CD4-positive, CD25-positive, alpha-beta regulatory T cell (primary cell): Measurements from ENCODE around the gene OSTC. TPM values are rescaled to one million over a fixed set of nuclear protein-coding genes. Genes with fewer than 3 reads are reported as not detected.

Source experiments
- ATAC-seq, 2 donors: fragments of 150-1000 bp; cut with Tn5 transposase; one replicate each; pipeline ENCODE4 v1.10.0; 2021; ENCODE audit warnings: low read depth in 2 of 2, moderate number of reproducible peaks in 2 of 2, moderate library complexity in 1 of 2
- DNase-seq, 3 donors: peaks; one replicate each; pipeline versions ENCODE4 v3.0.0 to v3.0.0-alpha.2; 2012 to 2022; ENCODE audit warnings: mixed read lengths in 1 of 3
- H3K27ac ChIP-seq: one replicate; pipeline ENCODE4 v1.7.0; 2013; ENCODE audit warnings: mild to moderate bottlenecking, low read length; ENCODE audit not compliant: insufficient read depth, poor library complexity, severe bottlenecking
- H3K27me3 ChIP-seq: one replicate; pipeline ENCODE4 v1.7.0; 2013; ENCODE audit warnings: low read length; ENCODE audit not compliant: control insufficient read depth, insufficient read depth
- H3K36me3 ChIP-seq: one replicate; pipeline ENCODE4 v1.7.0; 2013; ENCODE audit warnings: mild to moderate bottlenecking, low read length, moderate library complexity; ENCODE audit not compliant: control insufficient read depth, insufficient read depth
- H3K4me1 ChIP-seq: 2 replicates; pipeline ENCODE4 v1.7.0; 2013; ENCODE audit warnings: mild to moderate bottlenecking, low read length; ENCODE audit not compliant: insufficient read depth, control insufficient read depth, poor library complexity, severe bottlenecking
- H3K4me3 ChIP-seq: one replicate; pipeline ENCODE4 v1.7.0; 2013; ENCODE audit warnings: low read depth, mild to moderate bottlenecking, low read length, moderate library complexity
- H3K9me3 ChIP-seq, 2 experiments: 1 replicate in 1 of 2; 2 replicates in 1 of 2; pipeline ENCODE4 v1.7.0; 2013; ENCODE audit warnings: low read length in 2 of 2, mild to moderate bottlenecking in 1 of 2, moderate library complexity in 1 of 2; ENCODE audit not compliant: control insufficient read depth in 2 of 2
- H3K27ac Mint-ChIP-seq, 3 donors: one replicate each; pipeline ENCODE4 v1.8.0; 2020 to 2022; ENCODE audit warnings: mild to moderate bottlenecking in 3 of 3, mixed read lengths in 3 of 3, moderate library complexity in 2 of 3
- H3K27me3 Mint-ChIP-seq: one replicate; pipeline ENCODE4 v1.8.0; 2022; ENCODE audit warnings: mild to moderate bottlenecking, mixed read lengths
- H3K36me3 Mint-ChIP-seq: one replicate; pipeline ENCODE4 v1.8.0; 2020; ENCODE audit warnings: mixed read lengths
- H3K4me1 Mint-ChIP-seq, 4 donors: one replicate each; pipeline ENCODE4 v1.8.0; 2020 to 2022; ENCODE audit warnings: mixed read lengths in 4 of 4, mild to moderate bottlenecking in 1 of 4
- H3K4me3 Mint-ChIP-seq, 4 donors: one replicate each; pipeline ENCODE4 v1.8.0; 2020 to 2022; ENCODE audit warnings: mild to moderate bottlenecking in 4 of 4, mixed read lengths in 4 of 4, moderate library complexity in 3 of 4
- H3K9me3 Mint-ChIP-seq, 7 donors: one replicate each; pipeline ENCODE4 v1.8.0; 2020 to 2022; ENCODE audit warnings: mixed read lengths in 7 of 7, mild to moderate bottlenecking in 3 of 7, moderate library complexity in 2 of 7
- polyA plus RNA-seq, 4 donors: library from polyadenylated mRNA; unstranded; fragments of 300-500 nt; fragmentation: Illumina TruSeq; gene quantifications; one replicate each; pipeline ENCODE4 v1.2.3, GENCODE V29; 2021
- total RNA-seq: library from RNA; stranded (reverse); gene quantifications from one replicate; pipeline ENCODE4 v1.2.3, GENCODE V29; 2022

OSTC gene
- total and polyA plus RNA-seq, 5 donors from 2014 or later = 30.9 to 119 (median 115) TPM

DNA sequence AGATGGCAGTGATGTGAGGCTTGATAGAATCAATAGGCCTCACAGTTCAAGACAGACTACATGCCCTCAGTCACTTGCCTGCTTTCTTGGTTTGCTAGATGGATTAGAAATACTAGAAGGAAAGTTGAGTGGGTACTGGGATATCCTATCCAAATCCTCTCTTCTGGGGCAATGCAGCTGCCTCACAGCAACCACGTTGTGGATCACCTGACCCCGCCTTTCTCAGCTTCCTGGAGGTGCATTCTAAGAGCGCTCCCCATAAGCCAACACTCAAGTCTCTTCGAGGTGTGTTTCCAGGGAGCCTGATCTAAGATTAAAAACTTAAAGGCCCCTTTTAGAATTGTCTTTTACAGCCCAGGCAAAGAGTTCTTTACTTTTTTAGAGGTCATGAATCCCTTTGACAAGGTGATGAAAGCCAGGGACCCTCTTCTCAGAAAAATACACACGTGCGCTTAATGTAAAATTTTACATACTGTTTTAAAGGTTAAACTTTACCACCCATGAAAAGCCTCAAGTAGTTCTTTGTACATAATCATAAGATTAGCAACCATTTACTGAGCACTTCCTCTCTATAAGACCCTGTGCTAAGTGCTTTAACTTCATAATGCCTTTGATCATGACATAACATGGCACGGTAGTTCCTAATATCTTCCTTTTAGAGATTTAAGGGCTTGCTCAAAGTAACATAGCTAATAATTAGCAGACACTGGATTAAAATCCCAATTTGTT, 30.9 kb upstream of the OSTC start:
- ATAC-seq (peak; percentile 19 to 24), DNase-seq (peak; percentile 16 to 70 (median 37))
- Histone ChIP-seq H3K36me3 (peaks cover 29% of the 10 kb centered on the region), H3K4me3 (peak overlapping the region; percentile 96), H3K4me1 (peaks cover 33% of the 10 kb centered on the region), H3K27ac (peak overlapping the region; percentile 91), H3K9me3 (peaks cover 0 to 4% of the 10 kb centered on the region in 2 experiments), H3K27me3 (no peaks in the 10 kb centered on the region)
- peak overlapping the region; percentile 94 to 98 (median 98) for H3K4me3 Mint-ChIP-seq
- H3K9me3 Mint-ChIP-seq = peaks cover 0 to 8% (median 0%) of the 10 kb centered on the region in 7 donors
- peaks cover 34 to 64% (median 49%) of the 10 kb centered on the region in 4 donors for H3K4me1 Mint-ChIP-seq
- H3K27me3 Mint-ChIP-seq = no peaks in the 10 kb centered on the region
- H3K27ac Mint-ChIP-seq = peak overlapping the region; percentile 98 to 99 (median 98)
- H3K36me3 Mint-ChIP-seq = peaks cover 29% of the 10 kb centered on the region

DNA sequence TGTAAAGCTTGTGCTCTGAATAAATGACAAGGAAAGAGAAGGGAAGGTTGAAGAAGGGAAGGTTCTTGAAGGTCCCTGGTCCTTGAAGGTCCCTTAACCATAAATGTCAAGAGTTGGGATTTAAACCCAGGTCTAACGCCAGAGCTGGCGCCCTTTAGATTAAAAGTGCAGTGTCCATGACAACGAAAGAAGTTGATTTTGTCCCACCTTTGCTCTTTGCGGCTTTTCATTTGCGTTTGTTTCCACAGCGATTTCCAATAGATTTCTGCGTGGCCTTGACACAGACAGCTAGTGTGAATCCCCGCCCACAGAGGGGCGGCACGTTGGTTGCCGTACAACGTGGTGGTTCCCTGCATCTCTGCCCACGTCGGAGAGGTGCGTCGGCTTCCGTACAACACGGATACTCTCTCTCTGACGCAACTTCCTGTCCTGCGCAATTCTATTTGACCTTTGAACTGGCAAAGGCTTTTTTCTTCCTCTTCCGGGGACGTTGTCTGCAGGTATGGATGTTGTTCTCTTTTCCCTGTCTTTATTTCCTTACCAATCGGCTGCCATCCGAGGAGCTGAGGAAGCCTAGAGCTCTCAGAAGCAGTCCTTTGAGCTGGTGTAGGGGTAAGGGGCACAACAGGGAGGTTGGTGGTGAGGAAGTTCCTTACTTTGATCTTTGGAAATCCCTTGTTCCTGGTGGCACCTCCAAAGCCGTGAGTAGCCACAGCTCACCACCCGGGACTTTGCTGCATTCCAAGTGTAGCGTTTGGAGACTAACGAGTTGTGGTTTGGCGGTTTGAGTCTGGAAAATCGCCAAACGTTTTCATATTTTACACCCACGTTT, 30.1 kb upstream of the OSTC start, which contains the start of gene RPL34:
RPL34 (plus strand) TSS at position 476 of the 832 bp plus-strand sequence. CDS start 1,384 bp downstream, outside the sequence.
- H3K27ac Mint-ChIP-seq = peak within 1 kb of the TSS; percentile 98 to 99 (median 98)
- H3K4me1 Mint-ChIP-seq = peaks cover 34 to 65% (median 51%) of the 10 kb centered on the region in 4 donors
- Histone ChIP-seq H3K36me3 (peaks cover 35% of the 10 kb centered on the region), H3K4me1 (peaks cover 33% of the 10 kb centered on the region), H3K27me3 (no peaks in the 10 kb centered on the region), H3K4me3 (peak within 1 kb of the TSS; percentile 96), H3K9me3 (peaks cover 0 to under 1% of the 10 kb centered on the region in 2 experiments), H3K27ac (peak within 1 kb of the TSS; percentile 91)
- peak; percentile 100 for ATAC-seq
- H3K4me3 Mint-ChIP-seq = peak within 1 kb of the TSS; percentile 94 to 98 (median 98)
- peaks cover 0 to 5% (median 0%) of the 10 kb centered on the region in 7 donors for H3K9me3 Mint-ChIP-seq
- peak; percentile 96 to 99 (median 98) for DNase-seq
- peaks cover 35% of the 10 kb centered on the region for H3K36me3 Mint-ChIP-seq
- H3K27me3 Mint-ChIP-seq = no peaks in the 10 kb centered on the region

DNA sequence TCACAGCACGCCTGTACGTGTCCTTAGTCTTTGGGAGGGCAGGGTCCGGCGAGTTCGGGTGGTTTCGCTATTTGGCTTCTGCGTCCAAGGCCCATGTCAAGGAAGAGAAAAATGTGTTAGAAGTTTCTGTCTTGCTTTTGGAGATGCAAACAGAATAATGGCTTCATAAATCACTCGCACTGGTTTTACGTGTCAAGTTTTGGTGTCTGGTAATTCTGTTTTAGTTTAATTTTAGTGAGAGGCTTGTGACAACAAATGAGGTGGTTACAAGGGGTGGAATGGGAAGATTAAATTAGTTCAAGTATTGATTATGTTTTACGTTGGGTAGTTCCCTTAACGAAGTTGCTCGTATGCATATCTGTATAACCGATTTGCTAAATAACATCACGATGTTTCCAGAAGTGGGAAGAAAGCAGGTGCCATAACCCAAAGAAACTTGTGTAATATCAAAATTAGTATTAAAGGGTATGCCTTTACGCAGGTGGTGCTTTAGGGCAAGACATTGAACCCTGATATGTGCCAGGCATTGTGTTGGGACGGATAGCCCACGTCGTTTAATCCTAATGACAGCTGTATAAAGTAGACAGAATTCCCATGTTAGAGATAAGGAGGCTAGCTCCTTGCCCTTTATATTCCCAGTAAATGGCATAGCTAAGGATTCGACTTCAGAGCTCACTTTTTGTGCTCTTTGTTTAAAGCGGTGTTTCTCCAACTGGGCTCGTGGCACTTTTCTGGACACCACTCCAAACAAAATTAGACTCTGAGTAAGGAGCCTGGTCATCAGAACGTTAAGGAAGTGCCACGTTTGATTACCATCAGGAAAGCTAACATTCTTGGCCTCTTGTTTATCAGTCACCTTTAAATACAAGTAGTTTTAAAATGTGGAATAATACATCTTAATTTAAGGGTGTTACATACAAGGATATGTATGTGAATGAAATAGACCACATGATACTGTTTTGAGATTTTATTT, 29.2 kb upstream of the OSTC start:
- no peak for DNase-seq
- H3K4me1 Mint-ChIP-seq = peaks cover 34 to 68% (median 54%) of the 10 kb centered on the region in 4 donors
- H3K36me3 Mint-ChIP-seq = peaks cover 35% of the 10 kb centered on the region
- ATAC-seq = no peak
- H3K9me3 ChIP-seq = no peaks in the 10 kb centered on the region
- H3K9me3 Mint-ChIP-seq = peaks cover 0 to 2% (median 0%) of the 10 kb centered on the region in 7 donors
- H3K4me3 ChIP-seq = peak overlapping the region; percentile 96
- H3K36me3 ChIP-seq = peaks cover 44% of the 10 kb centered on the region
- H3K27ac ChIP-seq = peak overlapping the region; percentile 91
- H3K27me3 ChIP-seq = no peaks in the 10 kb centered on the region
- H3K27me3 Mint-ChIP-seq = no peaks in the 10 kb centered on the region
- H3K4me1 ChIP-seq = peaks cover 33% of the 10 kb centered on the region
- peak overlapping the region; percentile 94 to 98 (median 98) for H3K4me3 Mint-ChIP-seq
- peak overlapping the region; percentile 98 to 99 (median 98) for H3K27ac Mint-ChIP-seq

DNA sequence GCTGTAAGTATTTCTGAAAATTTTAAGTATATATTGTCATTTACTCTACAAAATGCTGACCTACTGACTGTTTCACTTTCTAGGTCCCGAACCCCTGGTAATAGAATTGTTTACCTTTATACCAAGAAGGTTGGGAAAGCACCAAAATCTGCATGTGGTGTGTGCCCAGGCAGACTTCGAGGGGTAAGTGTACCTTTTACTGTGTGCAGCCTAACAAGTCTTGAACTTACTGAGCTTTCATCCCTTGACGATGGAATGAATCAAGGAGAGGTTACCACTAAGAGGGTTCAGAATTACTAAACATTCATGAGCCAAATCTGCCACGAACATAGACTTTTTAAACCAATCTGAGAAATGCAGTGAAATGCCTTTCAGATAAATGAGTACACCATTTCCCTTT, 28.4 kb upstream of the OSTC start:
- Mint-ChIP-seq H3K36me3 (peaks cover 35% of the 10 kb centered on the region), H3K4me3 (peak overlapping the region in 3 of 4 donors; percentile 94 to 98 (median 98)), H3K9me3 (no peaks in the 10 kb centered on the region), H3K4me1 (peaks cover 34 to 70% (median 55%) of the 10 kb centered on the region in 4 donors), H3K27ac (peak overlapping the region in 2 of 3 donors; percentile 98), H3K27me3 (no peaks in the 10 kb centered on the region)
- H3K27ac ChIP-seq = peak overlapping the region; percentile 91
- no peaks in the 10 kb centered on the region for H3K27me3 ChIP-seq
- ATAC-seq = no peak
- no peaks in the 10 kb centered on the region for H3K9me3 ChIP-seq
- H3K4me3 ChIP-seq = peak overlapping the region; percentile 96
- DNase-seq = no peak
- H3K36me3 ChIP-seq = peaks cover 52% of the 10 kb centered on the region
- peaks cover 33% of the 10 kb centered on the region for H3K4me1 ChIP-seq

DNA sequence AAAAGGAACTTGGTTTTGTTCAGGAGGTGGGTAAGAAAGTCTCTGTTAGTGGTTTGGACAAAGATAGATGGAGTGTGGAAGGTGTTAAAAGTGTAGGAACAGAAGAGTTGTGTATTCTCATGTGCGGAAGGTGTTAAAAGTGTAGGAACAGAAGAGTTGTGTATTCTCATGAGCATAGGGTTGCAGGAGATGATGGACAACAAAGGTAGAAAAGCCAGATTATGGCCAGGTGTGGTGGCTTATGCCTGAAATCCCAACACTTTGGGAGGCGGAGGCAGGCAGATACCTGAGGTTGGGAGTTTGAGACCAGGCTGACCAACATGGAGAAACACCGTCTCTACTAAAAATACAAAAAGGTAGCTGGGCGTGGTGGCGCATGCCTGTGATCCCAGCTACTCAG, 27.6 kb upstream of the OSTC start:
- DNase-seq = no peak
- ATAC-seq = no peak
- H3K36me3 ChIP-seq = peaks cover 59% of the 10 kb centered on the region
- peaks cover 33% of the 10 kb centered on the region for H3K4me1 ChIP-seq
- H3K27ac ChIP-seq = no peak overlapping the region
- Mint-ChIP-seq H3K4me1 (peaks cover 35 to 66% (median 54%) of the 10 kb centered on the region in 4 donors), H3K27me3 (no peaks in the 10 kb centered on the region), H3K27ac (peak overlapping the region in 2 of 3 donors; percentile 12 to 39), H3K9me3 (no peaks in the 10 kb centered on the region), H3K36me3 (peaks cover 35% of the 10 kb centered on the region), H3K4me3 (peak overlapping the region in 3 of 4 donors; percentile 33 to 94 (median 37))
- peak overlapping the region; percentile 96 for H3K4me3 ChIP-seq
- no peaks in the 10 kb centered on the region for H3K27me3 ChIP-seq
- H3K9me3 ChIP-seq = no peaks in the 10 kb centered on the region

DNA sequence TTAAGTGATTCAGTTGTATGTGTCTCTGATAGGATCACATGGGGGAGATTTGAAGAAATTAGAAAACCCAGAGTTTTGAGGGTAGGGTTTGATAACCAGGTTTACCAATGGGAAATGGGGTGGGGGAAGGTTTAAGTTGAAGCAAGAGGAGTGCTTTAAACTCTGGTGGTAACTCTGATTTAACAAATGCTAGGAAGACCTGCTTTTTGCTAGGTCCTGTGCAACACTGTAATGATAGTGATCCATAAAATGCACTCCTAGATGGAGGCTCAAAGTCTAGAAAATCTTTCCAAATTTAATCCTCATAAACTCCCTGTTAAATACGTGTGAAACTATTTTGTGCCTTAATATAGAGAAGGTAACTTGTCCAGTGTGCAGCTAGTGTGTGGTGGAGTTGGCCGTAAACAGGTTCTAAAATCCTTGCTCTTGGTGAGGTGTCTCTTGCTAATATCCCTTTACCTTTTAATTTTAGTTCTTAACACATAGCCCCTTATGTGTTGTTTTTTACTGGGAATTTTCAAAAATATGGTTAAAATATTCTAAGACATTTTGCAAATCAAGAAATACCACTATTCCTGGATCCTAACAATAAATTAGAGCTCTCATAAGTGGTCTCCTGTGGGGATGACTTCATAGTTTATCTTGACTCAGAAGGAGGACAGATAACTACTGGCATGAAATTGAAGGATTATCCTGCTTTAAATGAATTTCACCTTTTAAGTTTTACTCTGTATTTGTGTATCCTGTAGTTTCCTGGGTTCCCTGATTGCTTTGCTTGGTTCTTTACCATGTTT, 25.9 kb upstream of the OSTC start:
- Histone ChIP-seq H3K27me3 (no peaks in the 10 kb centered on the region), H3K9me3 (no peaks in the 10 kb centered on the region), H3K27ac (no peak overlapping the region), H3K4me1 (peaks cover 27% of the 10 kb centered on the region), H3K36me3 (peaks cover 65% of the 10 kb centered on the region), H3K4me3 (peak overlapping the region; percentile 4)
- ATAC-seq (no peak), DNase-seq (no peak)
- Mint-ChIP-seq H3K36me3 (peaks cover 39% of the 10 kb centered on the region), H3K4me3 (peak overlapping the region in 3 of 4 donors; percentile 0 to 43 (median 28)), H3K27me3 (no peaks in the 10 kb centered on the region), H3K9me3 (no peaks in the 10 kb centered on the region), H3K27ac (peak overlapping the region in 1 of 3 donors; percentile 4), H3K4me1 (peaks cover 29 to 60% (median 47%) of the 10 kb centered on the region in 4 donors)
